Omental fat pad (tissue), 4 donors: ENCODE measurements around the gene ZNF835. TPM values are rescaled to one million over a fixed set of nuclear protein-coding genes. Genes with fewer than 3 reads are reported as not detected.

Experiments
- ATAC-seq: fragments of 150-250 bp; one replicate; pipeline ENCODE4 v1.9.1; 2016; ENCODE audit warnings: mild to moderate bottlenecking, moderate library complexity; ENCODE audit not compliant: low FRiP score
- DNase-seq: peaks from one replicate; pipeline ENCODE4 v3.0.0-alpha.2; 2019; ENCODE audit warnings: low spot score
- total RNA-seq, 4 donors: library from RNA; depleted of rRNA; stranded (reverse); fragments of >200 nt; gene quantifications; one replicate each; pipeline ENCODE4 v1.1.0, GENCODE V29; 2016
- TF ChIP-seq, protein P1 (sequence below), 3 donors: fragments of 450-650 bp; IDR thresholded peaks; one replicate each; pipeline ENCODE4 v1.5.1; 2016 to 2017; ENCODE audit warnings: antibody characterized with exemption in 3 of 3, mild to moderate bottlenecking in 3 of 3, moderate library complexity in 2 of 3

ZNF835 gene
- total RNA-seq, 4 donors from 2014 or later = 3.5 to 8.1 (median 5.9) TPM

- ATAC-seq (no peak), DNase-seq (no peak)
- TF ChIP-seq, protein P1, sequence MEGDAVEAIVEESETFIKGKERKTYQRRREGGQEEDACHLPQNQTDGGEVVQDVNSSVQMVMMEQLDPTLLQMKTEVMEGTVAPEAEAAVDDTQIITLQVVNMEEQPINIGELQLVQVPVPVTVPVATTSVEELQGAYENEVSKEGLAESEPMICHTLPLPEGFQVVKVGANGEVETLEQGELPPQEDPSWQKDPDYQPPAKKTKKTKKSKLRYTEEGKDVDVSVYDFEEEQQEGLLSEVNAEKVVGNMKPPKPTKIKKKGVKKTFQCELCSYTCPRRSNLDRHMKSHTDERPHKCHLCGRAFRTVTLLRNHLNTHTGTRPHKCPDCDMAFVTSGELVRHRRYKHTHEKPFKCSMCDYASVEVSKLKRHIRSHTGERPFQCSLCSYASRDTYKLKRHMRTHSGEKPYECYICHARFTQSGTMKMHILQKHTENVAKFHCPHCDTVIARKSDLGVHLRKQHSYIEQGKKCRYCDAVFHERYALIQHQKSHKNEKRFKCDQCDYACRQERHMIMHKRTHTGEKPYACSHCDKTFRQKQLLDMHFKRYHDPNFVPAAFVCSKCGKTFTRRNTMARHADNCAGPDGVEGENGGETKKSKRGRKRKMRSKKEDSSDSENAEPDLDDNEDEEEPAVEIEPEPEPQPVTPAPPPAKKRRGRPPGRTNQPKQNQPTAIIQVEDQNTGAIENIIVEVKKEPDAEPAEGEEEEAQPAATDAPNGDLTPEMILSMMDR (IDR thresholded peaks at IDR 0.05) = no peak
Observed at GRCh38 chr19:56664511-56664910, 7.0 kb downstream of the ZNF835 start.

- no peak for DNase-seq
- TF ChIP-seq, protein P1 (IDR thresholded peaks at IDR 0.05) = no peak
- no peak for ATAC-seq
Observed at GRCh38 chr19:56663931-56664500, 7.5 kb downstream of the ZNF835 start.

GRCh38 chr19:56661248-56661647 is 10.3 kb downstream of the ZNF835 start:
- TF ChIP-seq, protein P1 (IDR thresholded peaks at IDR 0.05) = no peak
- ATAC-seq (peak; percentile 10), DNase-seq (no peak)

DNA sequence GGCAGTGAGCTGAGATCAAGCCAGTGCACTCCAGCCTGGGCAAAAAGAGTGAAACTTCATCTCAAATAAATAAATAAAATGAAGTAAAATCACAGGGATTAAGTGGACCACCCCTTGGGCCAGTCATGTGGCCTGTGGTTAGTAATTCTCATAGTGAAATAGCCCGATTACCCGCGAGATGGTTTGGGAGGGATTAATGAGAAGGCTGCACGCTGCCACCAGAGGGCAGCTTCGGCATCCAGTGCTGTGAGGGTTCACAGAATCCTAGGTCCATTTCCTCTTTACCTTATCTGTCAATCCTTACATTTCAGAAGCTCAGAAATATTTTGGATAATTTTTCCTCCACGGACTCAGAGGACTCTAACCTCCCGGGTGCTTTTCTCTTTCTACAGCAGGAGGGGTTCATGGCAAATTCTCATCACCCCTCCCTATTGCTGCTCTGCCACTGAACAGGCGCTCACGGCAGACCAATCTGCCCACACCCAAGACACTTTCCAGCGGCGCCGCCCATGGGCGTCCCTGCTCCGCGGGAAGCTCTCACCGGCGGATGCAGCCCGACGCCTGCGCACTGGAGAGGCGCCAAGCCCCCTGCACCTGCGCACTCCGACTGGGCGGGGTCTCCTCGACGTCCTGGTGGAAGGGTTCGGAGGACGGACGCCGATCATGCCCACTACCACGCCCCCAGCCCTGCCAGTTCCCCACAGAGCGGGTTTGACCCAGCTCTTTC is 11.0 kb downstream of the ZNF835 start:
- TF ChIP-seq, protein P1 (IDR thresholded peaks at IDR 0.05) = no peak
- ATAC-seq = peak; percentile 70
- DNase-seq = no peak

DNA sequence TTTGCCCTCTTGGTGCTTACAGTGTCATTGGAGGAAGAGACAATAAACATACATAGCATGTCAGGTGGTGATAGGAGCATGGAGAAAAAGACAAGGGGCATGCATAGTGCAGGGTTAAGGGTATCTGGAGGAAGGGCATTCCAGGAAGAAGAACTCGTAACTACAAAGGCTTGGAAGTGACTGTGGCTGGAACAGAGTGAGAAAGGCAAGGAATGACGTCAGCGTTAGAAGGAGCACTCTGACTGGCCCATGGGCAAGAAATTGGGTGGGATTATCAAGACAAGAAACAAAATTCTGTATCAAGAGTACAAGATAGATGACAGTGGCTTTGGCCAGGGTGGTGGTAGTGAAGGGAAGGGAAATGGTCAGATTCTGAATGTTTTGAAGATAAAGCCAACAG is 17.4 kb downstream of the ZNF835 start:
- TF ChIP-seq, protein P1 (IDR thresholded peaks at IDR 0.05) = no peak
- DNase-seq (no peak), ATAC-seq (no peak)

GRCh38 chr19:56643460-56643955 is 28.0 kb downstream of the ZNF835 start:
- TF ChIP-seq, protein P1 (IDR thresholded peaks at IDR 0.05) = no peak
- DNase-seq (no peak), ATAC-seq (no peak)
